Transverse colon (tissue), 4 donors: ENCODE measurements around the gene FAM187B.

ENCODE experiments used
- EP300 ChIP-seq: sonication (generic); formaldehyde crosslinking; IDR thresholded peaks from one replicate; pipeline ENCODE4 v1.6.1; 2017; ENCODE audit warnings: antibody characterized with exemption, low read depth
- POLR2A ChIP-seq: fragments of 450-650 bp; IDR thresholded peaks from one replicate; pipeline ENCODE4 v1.6.1; 2016; ENCODE audit warnings: antibody characterized with exemption, mild to moderate bottlenecking, moderate library complexity
- POLR2AphosphoS5 ChIP-seq, 3 donors: sonication (generic); formaldehyde crosslinking; IDR thresholded peaks; one replicate each; pipeline ENCODE4 v1.6.1; 2016; ENCODE audit warnings: antibody characterized with exemption in 3 of 3
- TF ChIP-seq, protein P1 (sequence below), 5 experiments: fragments of 200-600 bp in 3 of 5; fragments of 450-650 bp in 2 of 5; sonication (generic) in 3 of 5; IDR thresholded peaks; 1 replicate in 2 of 5; 2 replicates in 3 of 5; pipeline ENCODE4 v1.5.1; 2016 to 2017; ENCODE audit warnings: antibody characterized with exemption in 5 of 5, inconsistent platforms in 3 of 5, mild to moderate bottlenecking in 2 of 5, moderate library complexity in 1 of 5

DNA sequence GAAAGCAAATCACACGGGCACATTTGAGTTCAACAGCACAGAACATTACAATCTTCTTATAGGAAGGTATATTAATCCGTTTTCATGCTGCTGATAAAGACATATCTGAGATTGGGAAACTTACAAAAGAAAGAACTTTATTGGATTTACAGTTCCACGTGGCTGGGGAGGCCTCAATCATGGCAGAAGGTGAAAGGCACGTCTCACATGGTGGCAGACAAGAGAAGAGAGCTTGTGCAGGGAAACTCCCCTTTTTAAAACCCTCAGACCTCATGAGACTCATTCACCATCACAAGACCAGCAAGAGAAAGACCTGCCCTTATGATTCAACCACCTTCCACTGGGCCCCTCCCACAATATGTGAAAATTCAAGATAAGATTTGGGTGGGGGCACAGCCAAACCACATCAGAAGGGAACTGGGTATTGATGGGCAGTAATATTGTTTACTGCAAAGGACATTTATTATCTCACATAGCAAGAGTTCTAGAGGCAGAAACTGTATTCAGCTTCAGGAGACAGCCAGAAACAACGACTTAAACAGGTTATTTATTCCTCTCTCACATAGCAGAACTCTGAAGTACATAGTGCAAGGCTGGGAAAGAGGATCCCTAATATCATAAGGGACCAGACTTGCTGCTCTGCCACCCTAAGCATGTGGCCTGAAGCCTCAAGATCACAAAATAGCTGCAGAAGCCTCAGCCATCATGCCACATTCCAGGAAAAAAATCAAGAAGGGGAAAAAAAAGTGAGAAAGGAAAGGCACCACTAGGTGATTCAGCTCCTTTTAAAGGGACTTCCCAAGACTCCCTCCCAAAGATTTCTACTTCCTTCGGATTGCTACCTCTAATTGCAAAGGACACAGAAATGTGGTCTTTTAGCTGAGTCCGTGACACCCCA lies 50.9 kb downstream of the FAM187B start:
- no peak for TF ChIP-seq POLR2AphosphoS5 (IDR thresholded peaks at IDR 0.05)
- TF ChIP-seq, protein P1, sequence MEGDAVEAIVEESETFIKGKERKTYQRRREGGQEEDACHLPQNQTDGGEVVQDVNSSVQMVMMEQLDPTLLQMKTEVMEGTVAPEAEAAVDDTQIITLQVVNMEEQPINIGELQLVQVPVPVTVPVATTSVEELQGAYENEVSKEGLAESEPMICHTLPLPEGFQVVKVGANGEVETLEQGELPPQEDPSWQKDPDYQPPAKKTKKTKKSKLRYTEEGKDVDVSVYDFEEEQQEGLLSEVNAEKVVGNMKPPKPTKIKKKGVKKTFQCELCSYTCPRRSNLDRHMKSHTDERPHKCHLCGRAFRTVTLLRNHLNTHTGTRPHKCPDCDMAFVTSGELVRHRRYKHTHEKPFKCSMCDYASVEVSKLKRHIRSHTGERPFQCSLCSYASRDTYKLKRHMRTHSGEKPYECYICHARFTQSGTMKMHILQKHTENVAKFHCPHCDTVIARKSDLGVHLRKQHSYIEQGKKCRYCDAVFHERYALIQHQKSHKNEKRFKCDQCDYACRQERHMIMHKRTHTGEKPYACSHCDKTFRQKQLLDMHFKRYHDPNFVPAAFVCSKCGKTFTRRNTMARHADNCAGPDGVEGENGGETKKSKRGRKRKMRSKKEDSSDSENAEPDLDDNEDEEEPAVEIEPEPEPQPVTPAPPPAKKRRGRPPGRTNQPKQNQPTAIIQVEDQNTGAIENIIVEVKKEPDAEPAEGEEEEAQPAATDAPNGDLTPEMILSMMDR (IDR thresholded peaks at IDR 0.05) = no peak
- TF ChIP-seq POLR2A = no peak
- TF ChIP-seq EP300 = no peak
